ENCODE data around the gene MAP1B.

- no peak for TF ChIP-seq CTCF (IDR thresholded peaks at IDR 0.05; ENCODE audit: poor library complexity, severe bottlenecking)
- TF ChIP-seq REST (IDR thresholded peaks at IDR 0.05; ENCODE audit: borderline replicate concordance): no peak
- TF ChIP-seq EZH2 (IDR thresholded peaks at IDR 0.05; ENCODE audit: borderline replicate concordance, insufficient read depth, low read length, poor library complexity, severe bottlenecking): no peak
- TF ChIP-seq EP300 (conservative IDR thresholded peaks at IDR 0.05; ENCODE audit: poor library complexity, severe bottlenecking): no peak
- TF ChIP-seq POLR2AphosphoS5 (IDR thresholded peaks at IDR 0.05): no peak
- no peak for TF ChIP-seq SMC3 (conservative IDR thresholded peaks at IDR 0.05; ENCODE audit: poor library complexity)
- no peak for TF ChIP-seq TAF1 (IDR thresholded peaks at IDR 0.05; ENCODE audit: low read depth)
Observed at GRCh38 chr5:72232838-72233237, 125.6 kb downstream of the MAP1B start.
